Stimulated activated CD4-positive, alpha-beta T cell treated with anti-CD3 and anti-CD28 coated beads, Interleukin-12 subunit alpha, Interleukin-12 subunit beta, amount 100 ng/mL, for 24 hours (primary cell): ENCODE data around the gene PMM1.

Experiments used
- DNase-seq, 2 experiments: peaks; one replicate each; pipeline ENCODE4 v3.0.0-alpha.2; 2020; ENCODE audit warnings: low read depth in 2 of 2

The PMM1 gene

DNA sequence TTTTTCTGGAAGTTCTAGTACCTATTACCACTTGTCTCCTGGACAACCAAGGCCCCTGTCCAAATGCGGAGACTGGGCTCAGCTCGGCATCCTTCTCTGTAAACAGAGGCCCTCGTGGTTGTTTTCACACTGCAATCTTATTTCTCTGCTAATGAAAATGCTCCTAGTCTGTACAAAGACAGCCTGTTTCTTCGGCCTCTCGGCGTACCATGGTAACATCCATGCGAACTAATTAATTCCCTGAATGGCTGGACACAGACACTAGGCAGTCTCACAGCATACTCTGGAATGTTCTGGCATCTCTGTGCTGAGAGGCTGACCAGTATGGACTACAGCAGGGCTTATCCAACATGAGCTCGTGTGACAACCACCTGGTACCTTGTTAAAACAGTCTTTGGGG, 51.1 kb downstream of the PMM1 start:
- DNase-seq = no peak

DNA sequence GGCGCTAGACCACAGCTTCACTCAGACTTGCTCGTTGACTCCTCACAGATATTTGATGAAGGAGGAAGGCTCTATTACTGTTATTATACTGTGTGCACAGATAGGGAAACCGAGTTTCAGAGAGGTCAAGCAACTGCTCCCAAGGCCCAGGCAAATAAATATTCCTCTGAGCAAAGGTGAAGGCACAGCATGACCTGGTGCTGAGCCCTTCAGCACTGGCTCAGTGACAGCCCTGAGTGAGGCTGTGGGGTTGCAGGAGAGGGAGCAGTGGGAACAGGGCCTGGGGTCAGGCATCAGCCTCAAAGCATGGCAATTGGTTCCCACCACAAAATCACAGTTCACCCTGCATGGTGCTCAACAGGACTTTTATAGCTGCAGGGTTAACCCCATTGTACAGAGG, 52.4 kb downstream of the PMM1 start:
- no peak for DNase-seq

DNA sequence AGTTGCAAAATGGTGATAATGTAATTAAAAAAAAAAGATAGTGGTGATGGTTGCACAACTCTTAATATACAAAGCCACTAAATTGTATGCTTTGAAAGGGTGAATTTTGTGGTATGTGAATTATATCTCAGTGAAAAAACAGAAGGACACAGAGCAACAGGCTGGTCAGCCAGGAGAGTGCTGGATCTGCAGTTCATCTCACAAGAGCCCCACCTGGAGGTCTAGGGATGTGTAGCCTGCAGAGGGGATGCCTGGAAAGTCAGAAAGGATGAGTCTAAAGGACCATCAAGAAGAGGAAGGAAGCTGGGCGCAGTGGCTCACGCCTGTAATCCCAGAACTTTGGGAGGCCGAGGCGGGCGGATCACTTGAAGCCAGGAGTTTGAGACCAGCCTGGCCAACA, 54.4 kb downstream of the PMM1 start:
- DNase-seq = no peak

DNA sequence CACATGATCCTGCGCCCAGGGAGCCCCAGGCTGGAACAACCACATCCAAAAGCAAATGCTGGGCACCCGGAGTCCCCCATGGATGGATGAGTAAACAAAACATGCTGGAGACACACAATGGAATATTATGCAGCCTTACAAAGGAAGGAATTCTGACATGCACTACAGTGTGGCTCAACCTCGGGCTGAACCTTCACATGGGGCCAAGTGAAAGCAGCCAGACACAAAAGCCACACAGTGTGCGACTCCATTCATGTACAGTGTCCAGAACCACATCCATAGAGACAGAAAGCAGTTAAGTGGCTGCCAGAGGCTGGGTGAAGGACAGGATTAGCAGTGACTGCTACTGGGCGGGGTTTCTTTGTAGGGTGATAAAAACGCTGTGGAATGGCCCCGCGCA, 55.4 kb downstream of the PMM1 start:
- no peak for DNase-seq

DNA sequence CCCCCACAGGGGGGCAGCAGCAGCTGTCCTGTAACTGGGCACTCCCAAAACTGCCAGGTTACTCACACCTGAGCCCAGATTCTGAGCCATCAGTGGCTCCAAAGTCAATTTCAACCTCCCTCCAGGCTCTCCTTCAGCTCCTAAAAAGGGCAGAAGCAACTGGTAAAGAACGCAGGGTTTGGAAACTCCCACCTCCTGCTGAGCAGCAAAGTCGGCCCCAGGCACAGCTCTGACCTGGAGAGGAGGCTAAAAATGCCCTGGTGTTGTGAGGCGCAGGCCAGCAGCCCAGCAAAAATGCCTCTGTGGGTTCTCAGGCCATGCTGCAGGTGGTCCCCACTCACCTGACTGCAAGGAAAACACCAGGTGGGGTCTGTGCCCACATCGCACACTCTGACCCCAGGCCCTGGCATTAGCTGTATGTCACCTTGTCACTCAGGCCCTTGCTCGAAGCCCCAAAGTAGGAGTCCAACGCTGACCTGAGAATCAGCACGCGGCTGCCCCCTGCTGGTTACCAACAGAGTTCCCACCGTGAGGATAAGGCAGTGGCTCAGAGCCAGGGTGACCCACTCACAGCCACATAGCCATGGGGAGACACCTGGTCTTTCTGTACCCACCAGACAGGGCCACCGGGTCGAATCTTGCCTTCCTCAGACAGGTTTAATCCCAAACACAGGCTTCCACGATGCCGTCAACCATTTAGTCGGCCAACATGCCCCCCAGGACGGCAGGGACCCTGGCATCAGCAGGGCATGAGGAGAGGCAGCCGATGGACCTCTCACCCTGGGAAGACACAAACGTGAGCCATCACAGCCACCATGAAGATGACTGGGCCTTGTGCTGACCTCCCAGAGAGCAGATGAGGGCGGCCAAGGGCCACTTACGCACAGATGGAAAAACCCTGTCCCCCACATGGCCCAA, 56.5 kb downstream of the PMM1 start:
- DNase-seq = peak; percentile 39 to 66

DNA sequence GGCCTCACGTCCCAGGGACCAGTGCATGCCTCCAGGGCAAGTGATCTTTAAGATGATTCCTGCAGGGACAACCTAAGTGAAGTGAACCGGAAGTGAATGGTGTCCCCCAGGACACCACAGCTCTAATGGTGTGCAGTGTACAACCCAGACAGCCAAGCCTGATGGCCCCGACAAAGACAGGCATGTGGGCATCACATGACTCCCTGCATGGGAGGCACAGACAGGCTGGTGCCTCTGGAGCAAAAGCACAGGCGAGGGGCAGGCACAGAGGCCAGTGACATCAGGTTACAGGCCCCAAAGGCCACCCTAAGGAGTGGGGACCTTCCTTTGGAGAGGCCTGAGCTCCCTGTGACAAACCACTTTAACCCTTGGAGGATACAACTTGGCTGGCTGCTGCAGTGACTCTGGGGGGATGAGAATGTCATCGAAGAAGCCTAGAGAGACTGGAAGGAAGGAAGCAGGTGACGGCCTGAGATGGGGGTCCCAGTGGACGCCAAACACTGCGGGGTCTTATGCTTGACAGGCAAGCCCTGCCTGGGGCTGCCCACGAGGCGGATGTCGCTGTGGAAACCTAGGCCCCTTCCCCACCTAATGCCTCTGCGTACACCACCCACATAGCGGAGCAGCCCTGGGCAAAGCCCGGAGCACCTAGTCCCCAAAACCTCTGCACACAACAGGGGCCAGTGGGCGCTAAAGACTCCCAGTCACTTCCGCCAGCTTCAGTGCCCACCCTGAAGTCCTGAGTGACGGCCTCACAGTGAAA, 57.7 kb downstream of the PMM1 start:
- DNase-seq = no peak

DNA sequence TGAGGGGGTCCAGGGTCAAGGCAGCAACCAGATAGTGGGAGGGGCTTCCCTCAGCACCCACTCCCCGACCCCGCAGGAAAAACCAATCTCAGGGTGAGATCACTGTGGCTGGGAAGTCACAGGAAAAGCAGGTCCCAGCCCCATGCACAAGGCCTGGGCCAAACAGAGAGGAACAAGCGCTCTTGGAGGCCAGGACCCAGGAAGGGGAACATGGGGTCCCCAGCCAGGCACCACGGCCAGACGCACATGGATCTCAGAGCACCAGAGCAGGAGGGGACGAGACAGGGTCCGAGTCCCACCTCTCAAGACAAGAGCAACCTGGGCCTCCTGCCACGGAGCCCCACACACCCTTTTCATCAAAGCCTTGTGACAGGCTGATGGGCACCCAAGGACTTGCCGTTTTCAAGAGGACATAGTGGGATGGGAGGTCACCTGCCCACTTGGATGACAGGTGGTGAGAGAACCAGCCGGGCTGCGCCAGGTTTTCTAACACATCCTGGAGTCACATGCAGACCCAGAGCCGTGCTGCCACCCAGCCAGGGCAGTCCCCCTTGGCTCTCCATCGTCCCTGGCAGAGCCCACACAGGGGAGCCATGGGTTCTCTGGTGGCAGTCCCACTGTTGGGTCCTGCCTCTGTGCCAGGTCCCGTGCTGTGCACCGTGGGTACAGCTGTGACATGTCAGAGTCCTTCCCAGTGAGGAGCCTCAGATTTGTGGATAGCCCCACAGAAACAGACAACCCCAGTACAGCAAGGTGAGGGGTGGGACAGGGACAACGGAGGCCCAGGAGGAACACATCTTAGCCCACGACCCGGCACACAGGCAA, 58.5 kb downstream of the PMM1 start:
- DNase-seq = no peak

DNA sequence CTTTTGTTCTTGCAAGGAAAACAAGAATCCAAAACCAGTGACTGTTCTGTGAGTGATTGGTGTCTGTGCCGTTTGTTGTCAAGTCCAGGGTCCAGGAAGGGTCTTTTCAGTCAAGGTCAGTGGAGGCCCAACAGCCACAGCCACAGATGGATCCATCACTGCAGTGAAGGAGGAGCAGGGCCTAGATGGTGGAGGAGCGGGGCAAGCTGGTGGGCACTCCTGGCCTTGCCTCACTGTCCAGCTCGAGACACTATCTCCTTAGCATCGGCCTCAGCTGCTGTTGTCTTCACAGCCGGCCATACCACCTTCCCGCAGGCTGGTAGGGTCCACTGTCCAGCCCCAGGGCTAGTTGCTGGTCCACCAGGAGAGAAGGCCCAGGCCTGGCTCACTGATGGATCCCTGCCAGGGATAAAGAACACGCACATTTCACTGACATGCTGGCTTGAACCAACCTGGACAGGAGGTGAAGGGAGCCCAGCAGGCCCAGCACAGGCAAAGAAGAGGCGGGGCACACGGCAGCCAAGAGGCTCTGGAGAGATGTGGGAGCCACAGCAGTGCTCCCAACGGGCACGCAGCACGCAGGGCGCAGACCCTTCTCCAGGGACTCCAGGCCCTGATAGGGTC, 60.6 kb downstream of the PMM1 start:
- no peak for DNase-seq

DNA sequence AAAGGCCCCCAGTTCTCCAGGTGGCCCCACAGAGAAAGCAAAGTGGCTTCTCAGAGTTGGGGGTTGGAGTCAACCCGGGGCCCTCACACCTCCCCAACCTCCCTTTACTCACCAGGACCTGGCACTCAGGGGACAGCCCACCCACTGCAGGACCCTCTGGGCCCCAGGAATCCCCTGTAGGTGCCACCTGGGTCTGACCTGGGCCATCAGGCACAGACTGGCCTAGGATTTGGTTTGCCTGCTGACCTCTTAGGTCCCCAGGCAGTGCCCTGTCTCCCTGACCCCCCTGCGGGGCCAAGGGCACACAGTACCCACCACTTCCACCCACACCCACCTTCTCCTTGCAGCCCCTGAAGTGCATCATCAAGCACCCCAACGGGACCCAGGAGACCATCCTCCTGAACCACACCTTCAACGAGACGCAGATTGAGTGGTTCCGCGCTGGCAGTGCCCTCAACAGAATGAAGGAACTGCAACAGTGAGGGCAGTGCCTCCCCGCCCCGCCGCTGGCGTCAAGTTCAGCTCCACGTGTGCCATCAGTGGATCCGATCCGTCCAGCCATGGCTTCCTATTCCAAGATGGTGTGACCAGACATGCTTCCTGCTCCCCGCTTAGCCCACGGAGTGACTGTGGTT, 61.4 kb downstream of the PMM1 start:
- no peak for DNase-seq
